Right kidney (tissue), 9 donors: ENCODE results near the gene ADH6.
A peak's percentile ranks its signal among the peaks of the same experiment; 100 is the strongest.
"Not testable (repeated sequence)": the region's sequence is repeated elsewhere in the genome, so short reads cannot be mapped to it uniquely, and the experiment has no call there.

ENCODE experiments used
- DNase-seq: peaks from one replicate; pipeline ENCODE4 v3.0.0-alpha.2; 2016
- long read RNA-seq, 8 donors: transcript quantifications; one replicate each; lab custom pipeline, GENCODE V29; 2026

The ADH6 gene
- long read RNA-seq, donor 1, partial matches to known transcripts, result 0 of 5 reads
- long read RNA-seq, donor 1, other reads (novel, unspliced or antisense), result 0 of 5 reads
- long read RNA-seq, donor 2, partial matches to known transcripts, result 0 of 2 reads
- long read RNA-seq, donor 2, other reads (novel, unspliced or antisense), result 0 of 2 reads
- long read RNA-seq, donor 3, partial matches to known transcripts, result 0 of 2 reads
- long read RNA-seq, donor 3, other reads (novel, unspliced or antisense), result 0 of 2 reads
- long read RNA-seq, donor 4, partial matches to known transcripts, result 0 of 3 reads
- long read RNA-seq, donor 4, other reads (novel, unspliced or antisense), result 0 of 3 reads
- long read RNA-seq, donor 5, partial matches to known transcripts, result 0 of 5 reads
- long read RNA-seq, donor 5, other reads (novel, unspliced or antisense), result 0 of 5 reads
- long read RNA-seq, donor 6, transcript ADH6-203 (9 exons, 2,802 nt), result major isoform, 5 of 7 reads
- long read RNA-seq, donor 6, partial matches to known transcripts, result 0 of 7 reads
- long read RNA-seq, donor 6, other reads (novel, unspliced or antisense), result 0 of 7 reads
- long read RNA-seq, donor 7, partial matches to known transcripts, result 0 of 4 reads
- long read RNA-seq, donor 7, other reads (novel, unspliced or antisense), result 0 of 4 reads
- long read RNA-seq, donor 8, partial matches to known transcripts, result 0 of 2 reads
- long read RNA-seq, donor 8, other reads (novel, unspliced or antisense), result 0 of 2 reads

- no peak for DNase-seq
Observed at GRCh38 chr4:99219072-99219471, at the start of gene ADH6. TSS of gene ADH6 (minus strand) at chr4:99219246. CDS start at chr4:99219152, 94 bp downstream.

- DNase-seq, result no peak
Observed at GRCh38 chr4:99264927-99265326, 45.9 kb upstream of the ADH6 start.

DNA sequence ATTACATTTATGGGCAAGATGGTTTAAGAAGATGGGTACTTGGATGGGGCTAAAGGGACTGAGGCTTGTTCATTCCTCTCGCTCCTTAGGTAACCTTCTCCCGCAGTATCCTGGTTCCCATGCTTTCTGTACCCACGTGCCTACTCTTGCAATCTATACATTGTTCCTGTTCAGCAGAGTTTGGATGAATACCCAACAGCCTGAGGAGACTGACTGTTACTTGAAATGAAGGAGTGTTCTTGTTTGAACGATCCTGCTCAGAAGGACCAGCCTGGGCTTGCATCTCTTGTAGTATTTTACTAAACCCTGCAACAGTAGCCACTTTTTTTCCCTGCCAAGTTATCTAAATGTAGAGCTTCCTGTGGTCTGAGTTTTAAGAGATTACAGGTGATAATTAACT, 33.7 kb upstream of the ADH6 start:
- DNase-seq, result no peak

- DNase-seq, result no peak
Observed at GRCh38 chr4:99248714-99249113, 29.7 kb upstream of the ADH6 start.

GRCh38 chr4:99235955-99236354, 16.9 kb upstream of the ADH6 start:
- no peak for DNase-seq

GRCh38 chr4:99234331-99235010, 15.4 kb upstream of the ADH6 start:
- DNase-seq, result no peak

DNA sequence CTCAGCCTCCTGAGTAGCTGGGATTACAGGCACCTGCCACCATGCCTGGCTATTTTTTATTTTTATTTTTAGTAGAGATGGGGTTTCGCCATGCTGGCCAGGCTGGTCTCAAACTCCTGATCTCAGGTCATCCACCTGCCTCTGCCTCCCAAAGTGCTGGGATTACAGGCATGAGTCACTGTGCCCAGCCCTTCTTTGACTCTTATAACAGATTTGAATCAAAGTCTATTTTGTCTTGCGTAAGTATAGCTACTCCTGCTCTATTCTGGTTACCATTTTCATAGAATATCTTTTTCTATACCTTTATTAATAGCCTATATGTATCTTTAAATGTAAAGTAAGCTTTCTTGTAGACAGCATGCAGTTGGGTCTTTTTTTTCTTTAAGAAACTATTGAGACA, 14.4 kb upstream of the ADH6 start:
- DNase-seq, result not testable (repeated sequence)

GRCh38 chr4:99228706-99229105, 9.7 kb upstream of the ADH6 start:
- DNase-seq, result not testable (repeated sequence)

DNA sequence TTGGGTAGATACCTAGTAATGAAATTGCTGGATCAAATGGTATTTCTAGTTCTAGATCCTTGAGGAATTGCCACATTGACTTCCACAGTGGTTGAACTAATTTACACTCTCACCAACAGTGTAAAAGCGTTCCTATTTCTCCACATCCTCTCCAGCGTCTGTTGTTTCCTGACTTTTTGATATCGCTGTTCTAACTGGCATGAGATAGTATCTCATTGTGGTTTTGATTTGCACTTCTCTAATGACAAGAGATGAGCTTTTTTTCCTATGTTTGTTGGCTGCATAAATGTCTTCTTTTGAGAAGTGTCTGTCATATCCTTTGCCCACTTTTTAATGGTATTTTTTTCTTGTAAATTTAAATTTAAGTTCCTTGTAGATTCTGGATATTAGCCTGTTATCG, 8.6 kb upstream of the ADH6 start:
- not testable (repeated sequence) for DNase-seq

DNA sequence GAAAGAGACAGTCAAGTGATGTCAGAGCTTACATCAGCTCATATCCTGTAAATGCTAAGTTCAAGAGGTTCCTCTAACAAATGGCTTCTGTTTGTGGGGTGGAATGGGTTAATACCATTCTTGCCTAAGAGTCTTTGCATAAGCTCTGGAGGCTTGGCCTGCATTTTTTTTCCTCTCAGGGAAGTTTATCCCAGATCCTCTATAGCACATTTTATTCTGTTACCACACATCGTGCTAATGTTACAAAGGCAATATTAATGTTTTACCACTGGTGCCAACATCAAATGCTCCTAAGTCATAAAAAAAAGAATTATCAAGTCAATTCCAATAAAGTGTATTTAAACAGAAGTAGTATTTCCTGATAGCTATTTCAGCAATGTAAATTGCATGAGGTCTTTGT, 2.9 kb upstream of the ADH6 start:
- no peak for DNase-seq

DNA sequence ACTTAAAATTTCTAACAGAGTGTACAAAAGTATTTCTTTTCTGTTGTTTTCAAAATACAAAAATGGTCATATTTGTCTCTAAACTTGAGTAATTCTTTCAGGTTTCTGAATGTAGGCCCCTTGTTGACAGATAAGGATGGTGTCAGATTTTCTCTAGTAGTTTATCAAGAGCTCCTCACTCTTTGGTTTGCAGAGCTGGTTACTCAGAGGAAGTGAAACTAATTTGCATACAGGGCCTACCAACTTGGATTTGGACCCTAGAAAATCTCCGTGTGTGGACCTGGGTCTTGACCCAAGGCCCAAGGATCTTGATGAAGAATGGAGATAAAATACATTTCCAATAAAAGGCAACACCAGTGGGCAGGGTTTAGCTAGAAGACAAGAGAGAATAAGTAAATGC, 433 bp upstream of the ADH6 start:
- DNase-seq, result no peak

DNA sequence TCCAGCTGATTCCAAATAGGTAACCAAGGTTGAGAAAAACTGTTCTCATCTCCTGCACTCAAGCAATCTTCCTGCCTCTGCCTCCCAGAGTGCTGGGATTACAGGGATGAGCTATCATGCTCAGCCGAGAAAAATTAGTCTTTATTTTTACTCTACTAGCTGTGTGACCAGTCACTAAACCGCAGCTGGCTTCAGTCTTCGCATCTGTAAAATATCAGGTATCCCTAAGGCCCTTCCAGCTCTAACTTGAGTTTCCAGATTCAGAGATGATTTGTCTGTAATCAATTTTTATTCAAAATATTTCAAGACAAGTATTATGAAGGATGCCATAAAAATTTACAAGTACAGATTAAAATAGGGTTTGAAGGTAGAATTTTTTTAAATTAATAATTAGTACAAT, 3.5 kb downstream of the ADH6 start:
- DNase-seq, result no peak

DNA sequence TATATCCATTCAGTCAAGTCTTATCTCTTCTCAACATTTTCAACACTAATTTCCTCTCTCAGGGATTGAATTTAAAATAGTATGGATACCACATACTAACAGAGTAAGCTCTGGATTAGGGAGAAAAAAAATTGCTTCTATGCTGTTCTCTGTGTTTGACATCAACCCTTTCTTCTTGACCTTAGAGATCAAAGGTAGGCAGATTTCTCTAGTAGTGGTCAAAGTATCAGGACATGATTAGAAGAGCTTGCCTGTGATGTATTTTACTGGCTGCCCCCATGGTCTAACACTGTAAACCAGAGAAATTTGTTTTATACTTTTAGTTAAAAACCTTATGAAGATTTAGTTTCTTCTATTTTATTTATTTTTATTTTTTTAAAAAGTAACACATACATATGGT, 8.3 kb downstream of the ADH6 start:
- no peak for DNase-seq

DNA sequence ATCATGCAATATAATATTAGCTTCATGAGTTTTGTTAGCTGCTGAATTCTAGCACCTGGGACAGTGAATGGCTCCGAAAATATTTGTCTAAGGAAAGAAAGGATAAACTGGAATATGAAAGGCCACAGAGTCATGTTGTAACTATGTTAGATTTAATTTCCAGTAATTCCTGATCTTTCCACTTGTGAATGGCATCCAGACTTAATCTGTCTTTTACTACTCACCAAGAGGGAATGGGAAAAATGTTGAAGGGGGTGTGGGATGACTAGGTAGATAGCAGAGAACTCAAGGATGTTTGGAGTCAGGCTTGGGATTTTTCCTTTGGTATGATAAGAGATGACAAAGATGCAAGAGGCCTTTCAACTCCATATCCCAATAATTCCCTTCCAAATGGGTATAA, 9.4 kb downstream of the ADH6 start:
- DNase-seq, result no peak

DNA sequence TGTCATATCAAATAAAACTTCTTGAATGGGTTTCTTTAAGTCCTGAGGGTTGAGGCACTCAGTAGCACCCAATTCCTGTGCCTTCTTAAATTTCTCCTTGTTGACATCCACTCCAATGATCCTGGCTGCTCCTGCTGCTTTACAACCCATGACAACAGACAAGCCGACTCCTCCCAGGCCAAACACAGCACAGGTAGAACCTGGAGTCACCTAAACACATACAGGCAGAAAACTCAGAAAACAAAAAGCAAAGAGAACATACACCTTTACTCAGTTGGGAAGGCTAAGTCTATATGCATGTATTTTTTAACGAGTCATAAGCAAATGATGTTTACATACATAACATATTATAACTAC, 10.3 kb downstream of the ADH6 start:
- no peak for DNase-seq

GRCh38 chr4:99207911-99208718, 10.9 kb downstream of the ADH6 start:
- DNase-seq, result peak; percentile 6

DNA sequence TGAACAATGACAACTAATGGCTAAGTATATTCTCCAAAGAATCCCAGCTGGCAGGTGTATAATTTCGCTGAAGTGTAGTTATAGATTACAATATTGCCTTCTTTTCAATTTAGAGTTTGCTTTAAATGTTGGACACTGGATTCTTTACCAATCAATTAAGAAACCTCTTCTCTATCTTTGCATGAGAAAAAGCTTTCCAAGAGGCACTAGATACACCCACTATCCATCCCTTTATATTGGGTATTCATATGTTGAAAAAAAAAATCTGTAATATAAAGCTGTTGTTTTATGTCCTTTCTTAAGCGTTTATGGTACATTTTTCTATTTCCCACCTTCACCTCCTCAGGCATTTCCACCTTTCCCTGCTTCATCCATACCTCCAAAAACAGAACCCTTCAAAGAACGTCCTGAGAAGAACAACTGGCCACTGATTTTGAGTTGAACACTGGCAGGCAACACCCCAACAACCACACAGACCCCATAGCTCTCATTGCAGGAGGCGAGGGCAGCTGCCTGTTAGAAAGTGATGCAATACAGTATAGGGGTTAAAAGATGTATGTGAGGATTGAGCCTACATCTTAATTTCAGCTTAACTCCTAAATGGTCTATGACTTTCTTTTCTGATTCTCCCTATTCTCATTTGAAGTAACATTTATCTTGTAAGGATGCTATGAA, 11.8 kb downstream of the ADH6 start:
- no peak for DNase-seq

- no peak for DNase-seq
Observed at GRCh38 chr4:99205153-99205979, 13.7 kb downstream of the ADH6 start.

DNA sequence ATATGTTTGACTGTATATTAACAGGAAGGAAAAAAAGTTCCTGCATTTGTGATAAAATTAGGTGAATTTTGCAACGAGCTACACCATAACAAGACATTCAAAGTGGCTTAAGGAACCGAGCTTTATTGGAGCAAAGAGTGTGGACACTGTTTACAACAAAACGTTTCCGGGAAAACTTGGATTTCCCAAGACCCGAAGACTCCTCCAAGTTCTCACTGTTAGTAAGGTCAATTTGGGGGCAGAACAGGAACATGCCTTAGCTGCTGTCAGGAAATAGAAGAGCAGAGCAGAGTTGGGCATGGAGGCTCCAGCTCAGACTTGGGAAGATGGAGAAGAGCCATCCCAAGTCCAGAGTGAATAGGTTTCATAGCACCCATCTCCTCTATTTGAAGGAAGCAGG, 16.5 kb downstream of the ADH6 start:
- DNase-seq, result no peak

DNA sequence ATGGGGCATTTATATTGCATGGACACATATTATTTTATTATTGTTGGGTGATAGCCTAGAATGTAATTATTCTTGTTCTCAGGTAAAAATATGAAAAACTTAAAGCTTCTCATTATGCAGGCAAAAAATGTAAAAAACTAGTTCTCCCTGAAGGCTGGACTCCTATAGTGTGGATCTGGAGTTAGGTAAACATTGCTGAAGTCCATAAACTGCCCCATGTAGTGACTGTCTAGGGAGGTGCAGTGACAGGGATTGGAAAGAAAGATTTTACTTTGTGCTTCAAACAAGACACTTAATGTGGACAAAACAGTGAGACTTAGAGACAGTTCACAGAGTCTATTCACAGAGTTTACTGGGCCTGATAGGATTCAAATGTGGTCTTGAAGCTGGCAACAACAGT, 17.0 kb downstream of the ADH6 start:
- DNase-seq, result no peak

DNA sequence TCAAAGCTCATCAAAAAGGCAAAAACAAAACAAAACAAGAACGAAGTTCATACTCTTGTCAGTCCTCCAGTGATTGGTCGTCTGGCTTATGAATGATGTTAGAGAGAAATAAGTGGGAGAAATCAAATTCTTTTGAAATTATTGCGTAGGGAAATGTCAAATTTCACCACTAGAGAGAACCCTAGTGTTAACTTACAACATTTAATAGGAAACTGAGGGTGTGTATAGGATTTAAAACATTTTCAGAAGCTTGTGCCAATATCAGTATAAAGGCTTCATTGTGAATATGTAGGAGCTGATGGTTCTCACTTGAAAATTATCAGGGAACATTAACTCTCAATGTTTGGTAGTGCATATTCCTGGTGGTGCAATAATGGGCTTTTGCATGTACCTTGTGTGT, 17.4 kb downstream of the ADH6 start:
- DNase-seq, result no peak
